RPMI7951 (cell line): Measurements from ENCODE around the gene PMPCA. TPM values are rescaled to one million over a fixed set of nuclear protein-coding genes. Genes with fewer than 3 reads are reported as not detected.

Experiments used
- DNase-seq: peaks from one replicate; pipeline ENCODE4 v3.0.0-alpha.2; 2012; ENCODE audit warnings: low read depth
- total RNA-seq: library from RNA; depleted of rRNA; stranded (reverse); fragments of >200 nt; shearing (Covaris generic); gene quantifications from 2 replicates; pipeline ENCODE4 v1.2.3, GENCODE V29; 2014

Gene PMPCA
- total RNA-seq, 1 experiment from 2014 or later, result 23.6 TPM

DNA sequence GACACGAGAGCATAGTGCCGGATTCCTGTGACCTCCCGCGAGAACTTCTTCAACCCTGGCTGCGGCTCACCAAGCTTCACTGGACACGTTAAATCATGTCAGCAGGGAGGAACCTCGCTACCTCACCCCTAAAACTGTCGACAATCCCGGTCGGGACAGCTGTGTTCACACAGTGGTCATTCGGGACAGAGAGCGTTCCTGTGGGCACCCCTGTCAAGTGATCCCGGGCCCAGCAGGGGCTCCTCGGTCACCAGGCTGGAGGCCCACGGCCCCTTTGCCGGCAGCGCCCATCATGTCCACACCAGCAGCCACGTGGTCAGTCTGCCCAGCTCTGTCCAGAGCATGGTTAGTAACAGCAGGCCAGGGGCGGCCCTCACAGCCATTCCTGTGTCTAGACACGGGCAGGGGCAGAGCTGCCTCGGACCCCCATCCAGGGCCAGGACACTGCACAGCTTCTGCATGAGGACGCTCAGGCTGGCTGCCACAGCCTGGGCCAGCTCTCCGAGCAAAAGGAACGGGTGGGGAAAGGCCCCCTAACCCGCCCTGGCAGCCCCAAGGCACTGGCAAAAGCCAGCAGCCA is 25.7 kb downstream of the PMPCA start:
- DNase-seq, result no peak

DNA sequence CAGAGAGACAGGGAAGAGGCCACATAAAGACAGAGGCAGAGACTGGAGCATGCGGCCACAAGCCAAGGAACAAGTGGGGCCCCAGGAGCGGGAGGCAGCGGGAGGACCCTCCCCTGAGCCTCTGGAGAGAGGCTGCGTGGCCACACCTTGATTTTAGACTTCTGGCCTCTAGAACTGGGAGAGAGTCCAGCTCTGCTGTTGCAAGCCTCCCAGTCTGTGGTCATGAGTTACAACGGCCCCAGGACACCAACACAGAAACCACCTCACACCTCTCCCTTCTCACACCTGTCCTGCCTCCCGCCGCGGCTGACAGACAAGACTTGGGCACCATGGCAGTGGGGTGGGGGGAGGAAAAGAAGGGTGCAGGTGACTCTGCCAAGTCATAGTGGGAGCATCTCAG is 27.0 kb downstream of the PMPCA start:
- peak; percentile 17 for DNase-seq

DNA sequence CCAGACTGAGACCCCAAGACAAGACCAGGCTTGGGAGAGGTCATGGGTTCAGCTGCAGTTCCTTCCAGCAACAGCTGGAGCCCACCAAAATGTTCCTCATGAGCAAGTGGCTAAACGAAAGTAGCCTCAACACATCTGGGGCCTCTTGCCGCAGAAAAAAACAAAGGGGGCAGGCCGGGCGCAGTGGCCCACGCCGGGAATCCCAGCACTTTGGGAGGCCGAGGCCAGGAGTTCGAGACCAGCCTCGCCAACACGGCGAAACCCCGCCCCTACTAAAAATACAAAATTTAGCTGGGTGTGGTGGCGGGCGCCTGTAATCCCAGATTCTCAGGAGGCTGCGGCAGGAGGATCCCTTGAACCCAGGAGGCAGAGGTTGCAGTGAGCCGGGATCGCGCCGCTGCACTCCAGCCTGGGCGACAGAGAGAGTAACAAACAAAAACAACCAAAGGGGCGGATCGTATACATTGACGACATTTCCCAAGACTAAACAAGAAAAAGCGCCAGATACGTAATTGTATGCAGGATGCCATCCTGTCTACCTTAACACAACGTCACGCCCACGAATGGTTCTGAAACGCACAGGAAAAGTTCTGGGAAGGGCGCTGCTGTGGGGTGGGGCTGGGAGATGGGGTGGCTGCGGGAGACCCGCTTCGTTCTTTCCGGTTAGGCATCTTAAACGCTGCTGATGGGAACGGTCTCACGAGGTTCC is 27.5 kb downstream of the PMPCA start:
- no peak for DNase-seq

DNA sequence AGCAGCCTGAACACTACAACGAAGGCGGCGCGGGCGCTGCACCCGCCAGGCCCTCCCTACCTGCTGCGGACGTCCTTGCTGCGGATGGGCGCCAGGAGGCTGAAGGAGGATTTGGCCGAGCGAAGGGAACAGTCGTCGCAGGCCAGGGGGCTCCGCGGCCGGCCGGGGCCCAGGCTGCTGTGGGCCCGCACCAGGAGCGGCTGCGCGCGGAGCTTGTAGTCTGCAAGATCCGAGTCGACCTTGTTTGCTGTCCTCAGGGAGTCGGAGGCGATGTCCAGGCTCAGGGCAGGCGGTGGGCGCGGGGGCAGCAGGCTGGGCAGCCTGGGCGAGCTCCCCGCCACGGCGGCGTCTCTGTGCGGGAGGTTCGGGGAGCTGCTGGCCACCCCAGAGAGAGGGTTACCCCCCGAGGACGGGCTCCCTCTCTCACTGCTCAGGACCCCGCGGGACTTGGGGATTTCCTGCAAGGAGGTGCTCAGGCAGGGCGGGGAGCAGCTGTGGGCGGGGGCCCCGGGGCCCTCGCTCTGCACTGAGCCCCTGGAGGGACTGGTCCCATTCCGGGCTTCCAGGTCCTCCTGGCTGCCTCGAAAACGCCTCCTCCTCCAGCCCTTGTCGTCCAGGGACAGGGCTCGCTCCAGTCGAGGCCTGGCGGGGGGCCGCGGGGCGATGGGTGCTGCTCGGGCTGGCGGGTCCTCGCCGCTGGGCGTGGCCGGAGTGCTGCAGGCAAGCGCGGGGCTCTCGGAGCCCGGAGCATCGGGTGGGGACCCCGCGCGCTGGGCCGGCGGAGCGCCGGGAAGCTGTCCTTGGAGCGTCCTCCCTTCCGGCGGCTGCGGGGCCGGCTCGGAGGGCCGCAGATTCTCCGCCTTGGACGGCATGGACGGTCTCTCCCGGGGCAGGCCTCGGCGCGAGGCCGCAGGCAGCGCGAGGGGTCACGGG is 28.4 kb downstream of the PMPCA start:
- peak; percentile 20 for DNase-seq

DNA sequence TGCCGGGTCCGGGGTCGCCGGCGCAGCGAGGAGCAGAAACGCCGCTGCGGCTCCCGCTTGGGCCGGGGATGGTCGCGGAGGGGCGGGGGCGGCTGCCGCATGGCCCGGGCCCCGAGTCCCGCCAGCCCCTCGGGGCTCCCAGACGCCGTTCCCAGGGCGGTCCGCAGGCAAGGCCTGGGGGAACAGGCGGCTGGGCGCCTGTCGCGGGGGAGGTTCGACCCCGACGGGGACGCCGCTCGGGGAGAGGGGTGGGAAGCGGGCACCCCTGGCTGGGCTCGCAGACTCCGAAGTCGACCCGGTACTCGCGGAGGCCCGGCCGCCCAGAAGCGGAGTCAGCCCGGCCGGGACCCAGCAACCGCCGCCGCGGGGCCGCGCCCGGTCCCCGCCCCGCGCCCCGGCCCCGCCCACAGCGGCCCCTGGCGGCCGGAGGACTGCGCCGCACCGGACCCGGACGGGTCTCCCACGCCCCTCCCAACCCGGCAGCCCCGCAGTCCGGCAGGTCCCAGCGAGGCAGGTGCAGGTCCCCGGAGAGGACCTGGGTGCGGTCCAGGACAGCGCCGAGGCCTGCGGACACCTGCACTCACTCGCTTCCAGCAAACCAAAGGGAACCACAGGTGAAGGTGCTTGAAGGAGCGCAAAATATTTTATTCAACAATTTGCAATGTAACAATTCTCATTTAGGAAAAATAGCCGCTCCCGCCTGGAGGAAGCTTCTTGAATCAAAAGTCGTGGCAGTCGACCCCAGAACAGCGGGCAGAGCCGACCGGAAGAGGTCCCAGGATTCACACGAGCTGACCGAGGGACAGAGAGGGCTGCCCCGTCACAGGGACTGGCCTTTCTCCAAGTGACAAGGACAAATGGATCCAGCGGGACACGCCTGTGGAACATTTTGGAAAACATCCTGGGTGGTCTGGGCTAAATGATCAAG is 29.3 kb downstream of the PMPCA start, which contains the start of gene INPP5E:
Gene INPP5E (minus strand): TSS at position 365 of the 928 bp plus-strand sequence. CDS start 426 bp downstream, outside the sequence.
- DNase-seq, result peak; percentile 65

DNA sequence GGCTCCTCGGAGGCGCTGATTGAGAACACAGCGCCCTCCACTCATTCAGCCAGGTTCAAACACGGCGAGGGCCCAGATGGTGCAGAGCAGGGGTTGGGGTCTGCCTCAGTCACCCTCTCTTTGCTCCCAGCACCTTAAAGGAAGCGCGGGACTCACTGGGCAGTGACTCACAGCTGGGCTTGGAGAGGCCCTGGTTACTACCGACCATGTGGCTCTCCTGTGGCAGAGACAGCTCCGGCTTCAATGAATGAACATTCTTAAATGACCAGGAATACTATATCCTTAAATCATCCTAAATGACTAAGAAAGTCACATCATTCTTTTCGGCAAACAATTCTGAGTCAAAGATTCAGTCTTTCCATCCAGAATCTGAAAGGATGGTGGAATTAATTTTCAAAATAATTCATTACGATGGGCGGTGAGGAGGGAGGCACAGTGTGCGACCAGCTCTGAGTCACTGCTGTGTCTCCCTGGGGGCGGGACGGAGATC is 30.8 kb downstream of the PMPCA start:
- no peak for DNase-seq

DNA sequence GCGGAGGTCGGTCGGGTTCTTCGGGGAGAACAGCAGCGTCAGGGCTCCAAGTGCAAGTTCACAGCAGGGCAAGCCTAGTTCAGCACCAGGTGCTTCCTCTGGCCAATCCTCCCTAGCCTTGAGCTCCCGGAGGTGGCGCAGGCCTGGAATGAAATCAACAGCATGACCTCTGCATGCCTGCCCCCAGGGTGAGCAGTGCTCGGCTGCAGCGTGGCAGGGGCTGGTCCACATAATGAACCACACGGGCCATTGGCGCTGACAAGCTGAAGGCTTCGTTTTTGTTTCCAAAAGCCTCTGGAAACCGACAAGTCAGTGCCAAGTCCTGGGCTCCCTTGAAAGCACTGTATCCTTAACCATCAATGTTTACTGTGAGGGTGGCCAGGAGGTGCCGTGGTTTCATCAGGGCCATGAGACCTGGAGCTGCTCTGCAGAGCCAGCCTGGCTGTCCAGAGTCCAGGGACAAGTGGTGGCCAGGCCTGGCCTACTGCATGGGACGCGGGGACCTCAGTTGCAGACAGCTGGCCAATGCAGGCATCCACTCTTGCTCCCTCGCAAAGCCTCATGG is 31.3 kb downstream of the PMPCA start:
- no peak for DNase-seq

DNA sequence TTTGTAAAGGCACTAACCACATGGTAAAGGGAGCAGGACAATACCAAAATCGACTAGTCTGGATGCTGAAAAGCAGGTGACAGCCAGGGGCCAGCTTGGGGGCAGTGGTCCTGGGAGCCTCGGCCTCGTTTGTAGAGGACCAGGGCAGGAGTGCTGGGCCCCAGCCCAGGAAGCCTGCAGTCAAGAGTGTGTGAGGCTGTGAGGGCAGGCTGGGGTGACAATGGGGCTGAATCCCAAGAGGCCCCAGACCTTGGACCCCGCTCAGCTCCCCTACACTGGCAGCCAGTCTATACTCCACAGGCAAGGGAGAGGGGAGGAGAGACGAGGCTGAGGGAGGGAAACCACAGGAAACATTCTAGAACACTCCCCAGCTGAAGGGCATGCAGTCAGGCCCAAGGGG is 31.8 kb downstream of the PMPCA start:
- no peak for DNase-seq

DNA sequence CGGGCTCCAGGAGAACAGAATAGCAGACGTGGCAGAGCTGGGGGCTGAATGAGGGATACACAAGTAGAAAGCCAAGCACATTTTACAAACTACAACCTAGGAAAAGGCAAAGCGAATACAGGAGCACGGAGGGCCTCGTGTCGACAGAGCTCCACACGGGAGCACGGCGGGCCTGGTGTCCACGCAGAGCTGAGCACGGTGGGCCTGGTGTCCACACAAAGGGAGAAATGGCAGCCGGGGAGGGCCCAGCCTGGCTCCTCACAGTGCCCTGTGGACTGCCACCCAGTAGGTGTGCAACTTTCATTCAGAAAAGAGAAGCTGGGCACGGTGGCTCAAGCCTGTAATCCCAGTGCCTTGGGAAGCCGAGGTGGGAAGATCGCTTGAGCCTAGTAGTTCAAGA is 32.6 kb downstream of the PMPCA start:
- no peak for DNase-seq

DNA sequence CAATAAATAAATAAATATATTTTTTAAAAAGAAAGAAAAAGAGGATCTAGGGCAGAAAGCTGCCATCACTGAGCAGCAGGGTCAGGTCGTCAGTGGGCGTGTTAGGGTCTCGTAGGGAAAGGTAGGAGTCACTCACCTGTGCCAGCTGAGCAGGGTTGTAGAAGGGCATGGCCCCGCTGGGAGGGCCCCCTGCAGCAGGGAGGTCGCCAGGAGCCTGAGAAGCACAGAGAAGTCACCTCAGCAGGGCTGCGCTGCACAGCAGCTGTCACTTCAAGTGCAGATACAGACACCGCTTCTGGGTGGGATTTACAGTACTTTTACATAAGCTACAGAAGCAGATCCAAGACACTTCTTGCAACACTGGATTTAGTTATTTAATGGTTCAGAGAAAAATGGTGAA is 33.2 kb downstream of the PMPCA start:
- no peak for DNase-seq

DNA sequence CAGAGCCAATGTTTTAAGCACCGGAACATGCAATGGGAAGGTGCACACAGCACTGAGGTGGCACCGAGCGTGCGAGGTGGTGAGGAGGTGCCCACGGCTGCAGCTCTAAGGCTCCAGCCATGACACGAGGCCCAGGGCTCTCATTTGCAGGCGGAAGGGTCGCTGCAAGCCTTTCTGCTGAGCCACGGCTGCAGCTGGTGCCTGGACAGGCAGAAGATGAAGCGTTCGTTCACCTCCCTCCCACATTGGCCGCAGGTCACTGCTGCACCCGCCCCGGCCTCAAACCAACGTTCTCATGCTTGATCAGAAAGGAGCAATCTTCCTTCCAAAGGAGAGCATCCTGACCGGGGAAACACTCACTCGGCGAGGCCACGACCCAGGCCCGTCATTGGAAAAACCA is 33.6 kb downstream of the PMPCA start:
- no peak for DNase-seq

DNA sequence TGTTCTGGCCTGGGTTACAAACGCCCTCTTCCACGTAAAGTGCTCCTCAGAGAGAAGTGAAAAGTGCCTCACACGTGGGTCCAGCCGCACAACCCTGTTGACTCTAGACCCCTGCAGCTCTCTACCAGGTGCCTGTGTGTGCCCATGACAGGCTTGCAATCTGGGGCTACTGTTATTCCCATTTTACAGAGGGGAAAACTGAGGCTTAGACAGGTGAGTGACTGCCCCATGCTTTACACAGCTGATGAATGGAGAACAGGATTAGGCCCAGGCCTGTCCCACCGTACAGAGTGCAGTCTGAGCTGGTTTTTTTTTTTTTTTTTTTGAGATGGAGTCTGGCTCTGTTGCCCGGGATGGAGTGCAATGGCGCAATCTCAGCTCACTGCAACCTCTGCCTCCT is 35.3 kb downstream of the PMPCA start:
- no peak for DNase-seq

DNA sequence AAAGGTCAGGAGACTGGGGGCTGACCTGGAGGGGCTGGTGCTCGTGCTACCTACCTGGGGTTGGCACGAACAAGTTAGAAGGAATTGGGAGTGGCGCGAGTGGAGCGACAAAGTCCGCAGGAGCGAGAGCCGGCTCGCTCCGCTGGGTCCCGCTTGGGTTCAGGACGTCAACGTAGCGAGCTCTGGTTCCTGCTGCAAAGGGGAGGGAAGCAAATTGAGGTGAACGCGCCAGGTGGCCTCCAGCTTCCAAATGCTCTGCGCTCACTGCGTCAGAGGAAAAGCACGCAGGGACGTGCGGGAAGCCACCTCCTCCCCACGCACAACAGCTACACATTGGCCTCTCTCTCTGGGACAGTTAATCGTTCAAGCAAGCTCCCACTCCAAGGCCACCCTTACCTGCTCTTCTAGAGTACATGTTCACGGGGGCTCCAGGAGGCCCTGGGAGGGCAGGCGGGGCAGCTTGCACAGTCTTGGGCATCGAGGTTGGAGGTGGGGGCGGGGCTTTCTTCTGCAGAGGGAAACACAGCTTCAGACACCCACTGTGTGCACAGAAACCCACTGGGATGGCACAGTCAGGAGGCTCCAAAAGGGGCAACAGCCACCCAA is 36.8 kb downstream of the PMPCA start:
- DNase-seq, result no peak

DNA sequence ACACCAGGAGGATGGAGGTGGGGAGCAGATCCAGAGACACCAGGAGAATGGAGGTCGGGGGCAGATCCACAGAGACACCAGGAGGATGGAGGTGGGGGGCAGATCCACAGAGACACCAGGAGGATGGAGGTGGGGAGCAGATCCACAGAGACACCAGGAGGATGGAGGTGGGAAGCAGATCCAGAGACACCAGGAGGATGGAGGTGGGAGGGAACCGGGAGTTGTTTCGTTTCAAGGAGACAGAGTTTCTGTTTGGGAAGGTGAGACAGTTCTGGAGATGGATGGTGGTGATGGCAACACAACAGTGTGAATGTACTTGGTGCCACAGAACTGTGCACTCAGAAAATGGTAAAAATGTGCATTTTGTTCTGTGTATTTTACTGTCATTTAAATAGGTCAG is 38.2 kb downstream of the PMPCA start:
- DNase-seq, result no peak

DNA sequence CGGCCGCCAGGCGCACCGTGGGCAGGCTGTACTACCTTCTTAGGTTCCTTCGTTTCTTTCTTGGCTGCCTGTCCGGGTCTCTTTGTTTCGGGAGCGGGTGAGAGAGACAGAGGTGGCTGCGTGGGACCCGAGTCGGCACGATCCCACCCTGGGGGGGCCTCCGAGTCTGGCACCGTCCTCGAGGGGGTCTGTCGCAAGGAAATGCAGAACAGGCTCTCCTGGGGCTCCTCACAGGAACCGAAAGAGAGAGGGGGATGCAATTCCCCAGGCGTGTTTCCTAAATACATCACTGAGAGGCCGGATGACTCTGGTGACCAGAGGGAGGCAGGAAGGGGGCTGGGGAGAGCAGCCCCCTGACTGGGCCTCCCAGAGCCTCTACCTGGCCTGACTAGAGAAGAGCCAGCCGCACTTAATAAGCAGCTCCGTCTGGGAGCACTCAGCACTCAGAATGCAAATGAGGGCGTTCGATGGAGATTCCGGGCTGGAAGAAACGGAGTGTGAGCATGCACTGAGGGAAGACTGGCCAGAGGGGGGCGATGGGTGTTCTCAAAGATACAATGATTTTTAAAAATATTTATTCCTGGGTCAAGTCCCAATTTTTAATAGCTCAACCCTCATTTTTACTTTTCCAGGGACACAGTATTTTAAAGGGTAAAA is 40.9 kb downstream of the PMPCA start:
- no peak for DNase-seq

DNA sequence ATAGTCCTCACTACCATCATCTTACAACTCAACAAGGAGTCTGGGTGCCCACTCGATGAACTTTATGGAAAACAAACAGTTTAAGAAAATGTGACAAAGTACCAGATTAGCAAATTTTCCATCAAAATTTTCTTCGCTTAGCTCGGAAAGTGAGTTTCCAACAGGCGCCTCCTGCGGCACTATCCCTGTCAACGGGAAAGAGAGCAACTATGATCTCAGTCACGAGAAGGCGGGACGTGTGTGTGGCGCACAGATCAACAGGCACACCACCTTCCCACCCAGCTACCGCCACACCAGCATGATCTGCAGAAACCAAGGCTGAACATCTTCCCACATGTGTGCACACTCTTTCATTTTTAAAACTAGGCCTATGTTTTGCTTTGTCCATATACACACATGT is 42.9 kb downstream of the PMPCA start:
- no peak for DNase-seq

DNA sequence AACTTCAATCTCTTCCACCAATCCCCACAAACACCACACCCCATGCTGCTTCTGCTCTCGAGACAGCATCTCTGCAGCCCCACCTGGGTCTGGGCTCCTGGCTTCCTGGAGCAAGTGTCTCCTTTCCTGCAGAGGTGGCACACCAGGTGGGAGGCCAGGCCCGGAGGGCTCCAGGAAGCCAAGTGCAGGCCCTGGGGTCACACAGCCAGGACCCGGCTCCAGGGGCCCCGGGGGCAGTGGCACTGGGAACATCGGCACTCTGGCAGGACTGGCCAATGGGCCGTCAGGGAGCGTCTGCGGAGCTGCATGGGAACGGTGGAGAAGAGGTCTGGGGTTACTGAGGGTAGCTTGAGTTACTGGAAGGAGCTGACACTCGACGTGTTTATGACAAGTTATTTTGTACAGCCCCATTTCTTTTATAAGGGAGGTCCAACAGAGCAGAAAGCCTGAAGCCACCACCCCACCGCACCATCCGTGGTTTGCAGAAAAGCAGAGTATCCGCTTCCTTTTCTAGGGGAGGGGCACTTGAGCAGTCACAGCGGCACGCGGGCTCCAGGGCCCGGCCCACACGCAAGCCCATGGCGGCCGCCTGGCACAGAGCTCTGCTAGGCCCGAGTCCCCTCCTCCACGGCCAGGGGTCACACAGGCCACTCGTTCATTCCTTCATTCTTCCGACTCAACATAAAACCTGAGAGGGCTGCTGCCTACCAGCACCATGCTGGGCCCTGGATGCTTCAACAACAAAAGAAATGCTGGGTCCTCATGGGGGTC is 43.8 kb downstream of the PMPCA start:
- DNase-seq, result no peak

DNA sequence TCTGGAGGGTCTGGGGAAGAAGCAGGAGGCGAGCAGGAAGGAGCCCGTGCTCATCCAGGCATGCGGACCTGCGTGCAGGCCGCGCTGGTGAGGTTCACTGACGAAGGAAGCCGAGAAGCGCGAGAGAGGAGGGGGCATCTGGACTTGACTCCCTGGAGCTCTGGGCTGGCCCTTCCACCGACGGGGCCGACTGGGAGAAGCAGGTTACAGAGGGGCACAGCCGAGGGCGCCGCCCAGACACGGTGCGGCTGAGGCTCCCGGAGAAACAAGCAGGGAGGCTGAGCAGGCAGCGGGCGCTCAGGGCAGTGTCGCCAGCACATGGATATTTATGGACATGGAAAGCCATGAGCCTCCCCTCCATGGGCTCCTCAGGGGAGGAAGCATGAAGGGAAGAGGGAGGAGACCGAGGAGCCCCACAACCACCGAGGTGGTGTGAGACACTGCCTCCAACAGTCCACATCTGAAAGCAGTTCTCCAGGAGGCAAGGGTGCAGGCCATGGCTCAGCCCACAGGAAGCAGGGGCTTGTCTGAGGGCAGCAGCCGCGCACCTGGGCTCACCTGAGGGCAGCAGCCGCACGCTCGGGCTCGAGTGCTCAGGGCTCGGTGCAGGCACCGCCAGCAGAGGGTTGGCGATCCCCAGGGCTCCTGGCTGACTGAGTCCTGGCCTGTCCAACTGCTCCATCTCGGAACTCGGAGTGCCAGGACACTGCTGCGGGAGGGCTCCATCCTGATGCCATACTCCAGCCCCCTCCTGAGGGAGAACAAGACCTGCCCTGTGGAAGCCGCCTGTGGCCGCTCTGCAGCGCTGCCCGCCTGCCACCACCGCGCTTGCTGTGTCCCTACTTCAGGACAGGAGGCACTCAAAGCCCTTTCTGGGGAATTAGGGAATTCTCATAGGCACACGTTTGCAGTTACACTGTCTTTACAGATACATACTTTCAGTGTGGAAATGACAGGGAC is 44.9 kb downstream of the PMPCA start:
- DNase-seq, result no peak
